ENCODE results near the gene CDK16.

Gene CDK16

DNA sequence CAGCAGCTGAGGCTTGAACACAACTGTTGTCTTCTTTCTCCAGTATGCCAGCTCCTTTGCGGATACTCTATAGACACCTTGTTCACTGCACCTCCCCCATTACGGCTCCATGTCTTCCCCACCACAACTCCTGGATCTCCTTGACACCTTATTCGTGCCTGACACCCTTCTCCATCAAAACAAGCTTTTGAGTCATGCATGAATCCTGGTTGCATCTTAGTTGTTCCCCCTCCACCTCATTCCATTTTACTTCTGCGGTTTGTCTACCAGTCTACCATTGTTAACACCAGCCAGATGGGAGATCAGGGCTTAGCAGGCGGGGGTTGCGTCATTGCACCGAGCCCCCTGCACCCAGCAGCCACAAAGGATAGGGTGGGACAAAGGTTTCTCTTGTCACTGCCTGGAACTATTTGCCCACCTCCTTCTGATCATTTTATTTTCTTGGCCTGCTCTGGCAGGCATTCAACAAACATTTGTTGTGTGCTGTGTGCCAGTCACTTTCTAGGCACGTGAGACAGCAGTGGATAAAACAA, 2.0 kb upstream of the CDK16 start:
- Histone ChIP-seq H3K79me2 (peaks cover 10% of the 10 kb centered on the region), H3K4me1 (peaks cover 9% of the 10 kb centered on the region), H3K4me3 (ENCODE audit: low read depth, low read length) (no peak overlapping the region), H3K4me2 (ENCODE audit: low read length) (no peak overlapping the region), H3K9me3 (ENCODE audit: control insufficient read depth, low read length) (no peaks in the 10 kb centered on the region), H3K27ac (peak overlapping the region; percentile 99), H3K27me3 (ENCODE audit: control insufficient read depth, insufficient read depth, low read length) (no peaks in the 10 kb centered on the region), H2AFZ (no peak overlapping the region), H3K36me3 (ENCODE audit: control insufficient read depth, insufficient read depth, low read length) (no peaks in the 10 kb centered on the region), H3K9ac (no peak overlapping the region)
- TF ChIP-seq, protein P1, sequence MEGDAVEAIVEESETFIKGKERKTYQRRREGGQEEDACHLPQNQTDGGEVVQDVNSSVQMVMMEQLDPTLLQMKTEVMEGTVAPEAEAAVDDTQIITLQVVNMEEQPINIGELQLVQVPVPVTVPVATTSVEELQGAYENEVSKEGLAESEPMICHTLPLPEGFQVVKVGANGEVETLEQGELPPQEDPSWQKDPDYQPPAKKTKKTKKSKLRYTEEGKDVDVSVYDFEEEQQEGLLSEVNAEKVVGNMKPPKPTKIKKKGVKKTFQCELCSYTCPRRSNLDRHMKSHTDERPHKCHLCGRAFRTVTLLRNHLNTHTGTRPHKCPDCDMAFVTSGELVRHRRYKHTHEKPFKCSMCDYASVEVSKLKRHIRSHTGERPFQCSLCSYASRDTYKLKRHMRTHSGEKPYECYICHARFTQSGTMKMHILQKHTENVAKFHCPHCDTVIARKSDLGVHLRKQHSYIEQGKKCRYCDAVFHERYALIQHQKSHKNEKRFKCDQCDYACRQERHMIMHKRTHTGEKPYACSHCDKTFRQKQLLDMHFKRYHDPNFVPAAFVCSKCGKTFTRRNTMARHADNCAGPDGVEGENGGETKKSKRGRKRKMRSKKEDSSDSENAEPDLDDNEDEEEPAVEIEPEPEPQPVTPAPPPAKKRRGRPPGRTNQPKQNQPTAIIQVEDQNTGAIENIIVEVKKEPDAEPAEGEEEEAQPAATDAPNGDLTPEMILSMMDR (IDR thresholded peaks at IDR 0.05): no peak

DNA sequence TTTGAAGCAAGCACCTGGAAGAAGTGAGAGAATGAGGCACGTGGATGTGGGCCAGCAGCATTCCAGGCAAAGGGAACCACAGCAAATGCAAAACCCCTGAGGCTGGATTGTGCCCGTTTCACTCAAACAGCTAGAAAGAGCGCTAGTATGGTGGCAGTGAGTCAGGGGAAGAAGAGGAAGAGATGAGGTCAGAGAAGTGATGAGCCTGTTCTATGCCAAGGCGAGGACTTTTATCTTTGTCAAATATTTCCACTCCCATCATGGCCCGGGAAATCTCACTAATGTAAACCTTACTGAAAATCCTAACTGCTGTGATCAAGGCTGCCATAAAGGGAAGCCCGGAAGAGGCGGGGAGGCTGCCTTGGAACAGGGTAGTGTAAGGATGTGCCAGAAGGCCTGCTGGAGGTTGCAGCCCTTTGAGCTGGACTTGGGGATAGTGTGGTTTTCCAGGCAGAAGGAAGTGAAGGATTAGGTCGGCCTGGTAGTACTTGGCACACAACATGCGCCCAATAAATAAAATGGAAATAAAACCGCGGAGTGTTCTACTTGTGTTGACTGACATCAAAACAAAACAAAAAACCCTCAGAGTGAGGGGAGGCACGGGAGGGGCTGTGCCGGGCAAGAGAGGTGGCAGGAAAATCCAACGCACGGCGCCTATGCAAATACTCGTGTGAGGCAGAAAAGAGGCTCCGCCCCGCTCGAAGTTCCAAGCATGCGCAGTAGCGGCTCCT, 1.2 kb upstream of the CDK16 start:
- Histone ChIP-seq H3K9ac (no peak overlapping the region), H3K4me3 (ENCODE audit: low read depth, low read length) (peak overlapping the region; percentile 74), H3K36me3 (ENCODE audit: control insufficient read depth, insufficient read depth, low read length) (no peaks in the 10 kb centered on the region)

DNA sequence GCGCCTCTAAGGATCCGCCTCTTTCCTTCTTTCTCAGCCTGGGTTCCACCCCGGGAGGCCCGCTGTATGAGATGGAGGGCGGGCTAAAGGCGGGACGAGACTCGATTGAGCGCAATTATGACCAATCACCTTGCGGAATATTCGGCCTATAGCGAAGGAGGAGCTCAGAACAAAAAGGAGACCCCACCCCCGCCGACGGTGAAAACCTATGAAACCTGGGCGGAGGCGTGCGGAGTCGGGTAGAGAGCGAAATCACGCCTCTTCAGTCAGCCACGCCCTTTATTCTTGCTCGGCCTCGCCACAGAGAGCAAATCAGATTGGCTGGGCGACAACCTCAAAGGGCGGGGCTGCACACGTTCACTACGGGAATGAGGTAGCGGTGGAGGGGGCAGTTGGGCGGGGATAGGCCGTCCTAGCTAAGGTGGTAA, 615 bp upstream of the CDK16 start:
- Histone ChIP-seq H3K4me3 (ENCODE audit: low read depth, low read length) (peak overlapping the region; percentile 74), H3K27me3 (ENCODE audit: control insufficient read depth, insufficient read depth, low read length) (no peaks in the 10 kb centered on the region), H3K4me2 (ENCODE audit: low read length) (peak overlapping the region; percentile 73), H3K36me3 (ENCODE audit: control insufficient read depth, insufficient read depth, low read length) (no peaks in the 10 kb centered on the region), H3K27ac (peak overlapping the region; percentile 99), H3K9me3 (ENCODE audit: control insufficient read depth, low read length) (no peaks in the 10 kb centered on the region), H3K9ac (no peak overlapping the region), H3K4me1 (peaks cover 9% of the 10 kb centered on the region), H2AFZ (peak overlapping the region; percentile 76), H3K79me2 (peaks cover 10% of the 10 kb centered on the region)
- TF ChIP-seq, protein P1 (IDR thresholded peaks at IDR 0.05): no peak

More for the DNA sequence above, 1.2 kb upstream of the CDK16 start:
- Histone ChIP-seq H2AFZ (peak overlapping the region; percentile 62), H3K4me1 (peaks cover 9% of the 10 kb centered on the region), H3K4me2 (ENCODE audit: low read length) (peak overlapping the region; percentile 71), H3K9me3 (ENCODE audit: control insufficient read depth, low read length) (no peaks in the 10 kb centered on the region), H3K27me3 (ENCODE audit: control insufficient read depth, insufficient read depth, low read length) (no peaks in the 10 kb centered on the region), H3K79me2 (peaks cover 10% of the 10 kb centered on the region), H3K27ac (peak overlapping the region; percentile 99)
- TF ChIP-seq, protein P1 (IDR thresholded peaks at IDR 0.05): no peak

DNA sequence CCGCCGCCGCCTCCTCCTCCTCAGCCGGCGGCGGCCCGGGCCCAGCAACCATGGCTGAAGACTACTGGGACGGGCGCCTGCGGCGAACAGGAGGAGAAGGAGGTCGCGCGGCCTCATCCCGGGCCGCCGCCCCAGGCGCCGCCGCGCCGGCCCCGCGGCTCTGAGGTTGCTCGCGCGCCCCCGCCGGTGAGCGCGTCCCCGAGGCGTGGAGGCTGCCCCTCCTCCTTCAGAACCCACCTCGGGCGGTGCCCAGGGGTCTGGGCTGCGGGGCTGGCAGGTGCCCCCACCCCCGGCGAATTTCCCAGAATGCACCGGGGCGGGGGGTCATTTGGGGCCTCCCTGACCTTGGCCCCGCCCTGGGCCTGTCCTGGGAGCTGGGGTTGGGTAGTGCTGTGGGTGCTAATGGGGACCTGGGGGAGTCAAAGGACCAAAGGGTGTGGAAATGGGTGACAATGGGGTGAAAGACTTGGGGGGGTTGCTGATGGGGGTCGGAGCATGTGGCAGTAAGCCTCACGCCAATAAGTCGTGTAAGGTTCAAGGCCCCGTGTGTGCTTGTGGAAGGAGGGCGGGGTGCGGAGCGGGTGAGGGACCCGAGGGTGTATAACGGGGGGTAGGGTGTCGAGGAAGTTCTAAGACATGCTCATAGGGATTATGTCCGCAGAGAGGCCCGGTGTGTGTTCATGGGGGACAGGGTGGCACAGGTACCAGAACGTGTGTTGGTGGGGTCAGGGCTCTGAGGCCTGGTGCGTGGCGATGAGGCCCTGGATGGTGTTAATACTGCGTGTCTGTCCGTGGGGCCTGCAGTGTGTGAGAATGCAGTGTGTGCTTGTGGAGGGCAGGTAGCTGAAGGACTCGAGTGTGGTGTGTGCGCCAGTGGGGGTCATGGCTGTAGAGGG, 687 bp downstream of the CDK16 start:
- TF ChIP-seq, protein P1 (IDR thresholded peaks at IDR 0.05): no peak
- H3K27me3 ChIP-seq (ENCODE audit: control insufficient read depth, insufficient read depth, low read length): no peaks in the 10 kb centered on the region
- H3K27ac ChIP-seq: peak overlapping the region; percentile 99
- peaks cover 10% of the 10 kb centered on the region for H3K79me2 ChIP-seq
- H3K4me2 ChIP-seq (ENCODE audit: low read length): peak overlapping the region; percentile 80
- H2AFZ ChIP-seq: peak overlapping the region; percentile 76
- H3K36me3 ChIP-seq (ENCODE audit: control insufficient read depth, insufficient read depth, low read length): no peaks in the 10 kb centered on the region
- no peaks in the 10 kb centered on the region for H3K9me3 ChIP-seq (ENCODE audit: control insufficient read depth, low read length)
- H3K4me3 ChIP-seq (ENCODE audit: low read depth, low read length): peak overlapping the region; percentile 74
- H3K4me1 ChIP-seq: peaks cover 9% of the 10 kb centered on the region
- H3K9ac ChIP-seq: peak overlapping the region; percentile 72
